Astrocyte of the spinal cord (primary cell): ENCODE measurements around the gene RNF166.

Experiments
- DNase-seq: peaks from one replicate; pipeline ENCODE4 v3.0.0; 2011; ENCODE audit warnings: low read depth, low spot score
- H3K4me3 ChIP-seq: 2 replicates; pipeline ENCODE4 v1.5.1; 2011; ENCODE audit warnings: low read depth, mild to moderate bottlenecking, low read length, moderate library complexity
- CTCF ChIP-seq: IDR thresholded peaks from 2 replicates; pipeline ENCODE4 v1.5.1; 2012; ENCODE audit warnings: low read depth, mild to moderate bottlenecking, low read length, inconsistent platforms
- in situ Hi-C: cut with HindIII; loops from 2 replicates; pipeline ENCODE4 v1.10.0; 2017; ENCODE audit warnings: low sequenced_read_pairs

Gene RNF166

GRCh38 chr16:88714420-88715302 is 8.5 kb upstream of the RNF166 start:
- TF ChIP-seq CTCF: no peak
- DNase-seq: no peak
- in situ Hi-C loops: no loop called here
- H3K4me3 ChIP-seq: no peak overlapping the region

- in situ Hi-C loops: no loop called here
- DNase-seq: no peak
- TF ChIP-seq CTCF: no peak
- H3K4me3 ChIP-seq: no peak overlapping the region
These were observed 7.6 kb upstream of the RNF166 start for GRCh38 chr16:88713568-88714419.

GRCh38 chr16:88713054-88713453 is 6.8 kb upstream of the RNF166 start:
- no peak for TF ChIP-seq CTCF
- in situ Hi-C loops: no loop called here
- H3K4me3 ChIP-seq: no peak overlapping the region
- no peak for DNase-seq

GRCh38 chr16:88712362-88712979 is 6.3 kb upstream of the RNF166 start:
- in situ Hi-C loops: no loop called here
- TF ChIP-seq CTCF: no peak
- H3K4me3 ChIP-seq: no peak overlapping the region
- no peak for DNase-seq

- H3K4me3 ChIP-seq: no peak overlapping the region
- DNase-seq: no peak
- TF ChIP-seq CTCF: no peak
- in situ Hi-C loops: no loop called here
These were observed 5.6 kb upstream of the RNF166 start for GRCh38 chr16:88711750-88712340.

- TF ChIP-seq CTCF: no peak
- no peak overlapping the region for H3K4me3 ChIP-seq
- no peak for DNase-seq
- in situ Hi-C loops: no loop called here
These were observed 4.3 kb upstream of the RNF166 start for GRCh38 chr16:88710556-88710955.
